Activated CD4-positive, alpha-beta T cell treated with anti-CD3 and anti-CD28 coated beads, Interleukin-2, amount 10 ng/mL, durations not matched to agents 24 days and 14 days (primary cell): ENCODE measurements around the gene RUFY3. TPM values are rescaled to one million over a fixed set of nuclear protein-coding genes. Genes with fewer than 3 reads are reported as not detected.
"Not testable (repeated sequence)": the region's sequence is repeated elsewhere in the genome, so short reads cannot be mapped to it uniquely, and the experiment has no call there.

Experiments used
- DNase-seq: peaks from one replicate; pipeline ENCODE4 v3.0.0; 2022
- H3K27ac Mint-ChIP-seq: one replicate; pipeline ENCODE4 v1.8.0; 2022; ENCODE audit warnings: mild to moderate bottlenecking, mixed read lengths
- H3K27me3 Mint-ChIP-seq: one replicate; pipeline ENCODE4 v1.8.0; 2022; ENCODE audit warnings: mixed read lengths
- H3K36me3 Mint-ChIP-seq: one replicate; pipeline ENCODE4 v1.8.0; 2022; ENCODE audit warnings: low read depth, mild to moderate bottlenecking, mixed read lengths
- H3K4me1 Mint-ChIP-seq: one replicate; pipeline ENCODE4 v1.8.0; 2021; ENCODE audit warnings: mixed read lengths
- H3K4me3 Mint-ChIP-seq: one replicate; pipeline ENCODE4 v1.8.0; 2022; ENCODE audit warnings: mild to moderate bottlenecking, moderate library complexity, mixed read lengths
- H3K9me3 Mint-ChIP-seq: one replicate; pipeline ENCODE4 v1.8.0; 2021; ENCODE audit warnings: mixed read lengths
- intact Hi-C: fragments of 100-400 bp; cut with micrococcal nuclease; formaldehyde crosslinking; loops from one replicate; pipeline ENCODE4 v1.15.1; 2023
- total RNA-seq: library from RNA; stranded (reverse); gene quantifications from 2 replicates; pipeline ENCODE4 v1.2.3, GENCODE V29; 2022

RUFY3 gene
- total RNA-seq, 1 donor from 2014 or later, result 11.5 TPM

DNA sequence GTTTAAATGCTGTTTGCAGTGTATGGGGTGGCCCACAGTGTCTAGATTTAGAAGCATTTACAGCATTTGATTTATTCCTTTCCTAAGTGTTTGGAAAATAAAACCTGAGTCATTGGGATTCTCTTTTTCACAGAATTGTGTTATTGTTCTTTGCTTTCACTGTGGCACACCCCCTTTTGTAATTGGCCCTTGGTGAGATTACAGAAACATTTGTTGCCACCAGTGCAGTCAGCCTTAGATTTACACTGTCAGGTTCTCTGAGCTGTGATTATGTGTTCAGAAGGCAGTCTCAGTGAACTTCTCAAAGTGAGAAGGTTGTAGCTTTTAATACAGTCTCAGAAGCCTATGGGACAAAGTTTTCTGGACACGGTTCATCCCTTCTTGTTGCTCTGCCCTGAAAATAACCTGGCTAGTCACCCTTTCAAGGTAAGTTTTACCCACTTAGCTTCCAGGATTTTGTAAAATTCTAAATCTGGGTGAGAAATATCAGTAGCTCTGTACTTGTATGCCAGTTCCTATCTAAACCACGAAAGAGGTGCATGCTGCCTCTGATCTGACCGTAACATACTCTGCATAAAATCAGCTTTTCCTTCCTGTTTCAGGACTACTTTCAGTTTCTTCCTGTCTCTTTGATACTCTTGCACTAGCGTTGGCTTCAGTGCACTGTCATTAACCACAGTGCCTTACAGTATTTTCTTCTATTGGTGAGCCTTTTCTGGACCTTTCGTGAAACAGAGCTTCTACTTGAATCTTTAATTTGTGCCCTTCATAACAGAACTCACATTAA lies 12.6 kb downstream of the RUFY3 start:
- intact Hi-C loops, result loop anchor here (1.0 to 10.0 kb wide), 5 partner anchors 29 to 260 kb away; partner anchors contain the start of genes DCK and UTP3
- H3K27ac Mint-ChIP-seq, result peak overlapping the region; percentile 48
- DNase-seq, result peak; percentile 85

DNA sequence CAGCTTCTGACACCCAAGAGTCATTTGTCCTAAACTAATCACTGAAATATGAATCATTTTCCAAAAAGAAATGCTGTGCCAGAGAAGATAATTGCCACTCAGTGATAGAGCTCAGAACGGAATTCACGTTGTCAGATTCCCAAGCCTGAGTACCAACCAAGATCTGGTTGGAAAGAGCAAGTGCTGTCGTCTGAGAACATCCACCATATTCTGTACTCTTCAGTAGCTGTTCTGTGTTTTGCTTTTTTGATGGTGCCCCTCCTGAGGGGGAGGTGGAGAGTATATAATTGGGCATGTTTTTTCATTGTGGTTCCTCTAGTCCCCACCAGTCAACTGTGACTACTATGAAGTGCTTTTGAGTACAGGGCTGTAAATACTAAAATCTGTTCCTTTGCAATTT lies 13.2 kb downstream of the RUFY3 start:
- Mint-ChIP-seq H3K4me3 (peak overlapping the region; percentile 73), H3K9me3 (no peaks in the 10 kb centered on the region), H3K4me1 (peaks cover 33% of the 10 kb centered on the region), H3K36me3 (no peaks in the 10 kb centered on the region), H3K27ac (peak overlapping the region; percentile 48), H3K27me3 (peaks cover 1% of the 10 kb centered on the region)
- intact Hi-C loops, result loop anchor here (1.0 to 10.0 kb wide), 5 partner anchors 30 to 260 kb away; partner anchors contain the start of genes DCK and UTP3
- peak; percentile 63 for DNase-seq

More for the DNA sequence above, 12.6 kb downstream of the RUFY3 start:
- peaks cover 33% of the 10 kb centered on the region for H3K4me1 Mint-ChIP-seq
- peak overlapping the region; percentile 73 for H3K4me3 Mint-ChIP-seq
- H3K36me3 Mint-ChIP-seq, result no peaks in the 10 kb centered on the region
- no peaks in the 10 kb centered on the region for H3K9me3 Mint-ChIP-seq
- no peaks in the 10 kb centered on the region for H3K27me3 Mint-ChIP-seq

DNA sequence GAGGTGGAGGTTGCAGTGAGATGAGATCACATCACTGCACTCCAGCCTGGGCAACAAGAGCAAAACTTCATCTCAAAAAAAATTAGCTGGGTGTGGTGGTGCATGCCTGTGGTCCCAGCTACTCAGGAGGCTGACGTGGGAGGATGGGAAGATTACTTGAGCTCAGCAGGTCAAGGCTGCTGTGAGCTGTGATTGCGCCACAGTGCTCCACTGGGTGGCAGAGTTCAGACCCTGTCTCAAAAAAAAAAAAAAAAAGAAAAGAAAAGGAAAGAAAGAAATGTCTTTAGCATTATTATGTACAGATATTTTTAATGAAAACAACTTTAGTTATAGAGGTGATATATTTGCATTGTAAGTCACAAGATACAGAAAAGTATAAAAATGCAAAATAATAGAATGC lies 14.2 kb downstream of the RUFY3 start:
- peaks cover 33% of the 10 kb centered on the region for H3K4me1 Mint-ChIP-seq
- peak; percentile 76 for DNase-seq
- H3K27ac Mint-ChIP-seq, result peak overlapping the region; percentile 43
- not testable (repeated sequence) for H3K27me3 Mint-ChIP-seq, H3K36me3 Mint-ChIP-seq, H3K9me3 Mint-ChIP-seq
- intact Hi-C loops, result loop anchor here (10.0 kb wide), 2 partner anchors 189 to 259 kb away; partner anchors contain the start of gene DCK
- H3K4me3 Mint-ChIP-seq, result peak overlapping the region; percentile 63

DNA sequence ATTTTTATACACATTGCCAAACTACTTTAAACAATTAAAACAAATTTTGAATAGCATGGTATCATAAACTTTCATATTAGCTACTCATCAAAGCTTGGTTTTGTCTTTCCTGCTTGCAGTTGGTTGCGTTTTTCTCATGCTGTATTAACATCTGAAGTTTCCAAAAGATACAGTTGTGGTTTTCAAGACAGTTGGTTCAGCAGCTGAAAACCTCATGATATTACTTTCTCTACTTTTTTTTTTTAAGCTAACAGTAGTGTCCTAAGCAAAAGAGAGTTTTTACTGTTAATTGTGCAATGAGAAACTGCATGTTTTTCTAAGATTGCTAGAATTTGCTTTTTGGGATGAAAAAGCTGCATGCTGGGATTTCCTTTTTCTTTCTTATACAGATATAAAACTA lies 15.2 kb downstream of the RUFY3 start:
- intact Hi-C loops, result loop anchor here (10.0 kb wide), 2 partner anchors 188 to 258 kb away; partner anchors contain the start of gene DCK
- DNase-seq, result peak; percentile 64
- H3K4me3 Mint-ChIP-seq, result peak overlapping the region; percentile 23
- peaks cover 7% of the 10 kb centered on the region for H3K27me3 Mint-ChIP-seq
- peak overlapping the region; percentile 16 for H3K27ac Mint-ChIP-seq
- H3K9me3 Mint-ChIP-seq, result no peaks in the 10 kb centered on the region
- H3K4me1 Mint-ChIP-seq, result peaks cover 33% of the 10 kb centered on the region
- no peaks in the 10 kb centered on the region for H3K36me3 Mint-ChIP-seq

DNA sequence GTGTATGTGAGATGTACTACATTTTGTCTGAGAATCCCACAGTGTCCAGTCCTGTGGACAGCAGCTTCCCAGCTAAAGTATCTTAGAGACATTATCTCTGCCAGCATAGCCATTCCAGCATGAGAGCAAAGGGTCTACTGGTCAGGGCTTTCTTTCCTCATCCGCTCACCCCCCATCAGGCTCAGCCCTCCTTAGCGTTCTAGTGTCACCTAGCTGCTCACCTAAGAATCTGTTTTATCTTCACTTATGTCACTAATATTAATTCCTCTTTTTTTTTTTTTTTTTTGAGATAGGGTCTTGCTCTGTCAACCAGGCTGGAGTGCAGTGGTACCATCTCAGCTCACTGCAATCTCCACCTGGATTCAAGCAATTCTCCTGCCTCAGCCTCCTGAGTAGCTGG lies 15.6 kb downstream of the RUFY3 start:
- peaks cover 9% of the 10 kb centered on the region for H3K27me3 Mint-ChIP-seq
- intact Hi-C loops, result loop anchor here (10.0 kb wide), 2 partner anchors 187 to 257 kb away; partner anchors contain the start of gene DCK
- peak overlapping the region; percentile 23 for H3K4me3 Mint-ChIP-seq
- H3K9me3 Mint-ChIP-seq, result no peaks in the 10 kb centered on the region
- peak overlapping the region; percentile 16 for H3K27ac Mint-ChIP-seq
- no peaks in the 10 kb centered on the region for H3K36me3 Mint-ChIP-seq
- no peak for DNase-seq
- peaks cover 33% of the 10 kb centered on the region for H3K4me1 Mint-ChIP-seq

DNA sequence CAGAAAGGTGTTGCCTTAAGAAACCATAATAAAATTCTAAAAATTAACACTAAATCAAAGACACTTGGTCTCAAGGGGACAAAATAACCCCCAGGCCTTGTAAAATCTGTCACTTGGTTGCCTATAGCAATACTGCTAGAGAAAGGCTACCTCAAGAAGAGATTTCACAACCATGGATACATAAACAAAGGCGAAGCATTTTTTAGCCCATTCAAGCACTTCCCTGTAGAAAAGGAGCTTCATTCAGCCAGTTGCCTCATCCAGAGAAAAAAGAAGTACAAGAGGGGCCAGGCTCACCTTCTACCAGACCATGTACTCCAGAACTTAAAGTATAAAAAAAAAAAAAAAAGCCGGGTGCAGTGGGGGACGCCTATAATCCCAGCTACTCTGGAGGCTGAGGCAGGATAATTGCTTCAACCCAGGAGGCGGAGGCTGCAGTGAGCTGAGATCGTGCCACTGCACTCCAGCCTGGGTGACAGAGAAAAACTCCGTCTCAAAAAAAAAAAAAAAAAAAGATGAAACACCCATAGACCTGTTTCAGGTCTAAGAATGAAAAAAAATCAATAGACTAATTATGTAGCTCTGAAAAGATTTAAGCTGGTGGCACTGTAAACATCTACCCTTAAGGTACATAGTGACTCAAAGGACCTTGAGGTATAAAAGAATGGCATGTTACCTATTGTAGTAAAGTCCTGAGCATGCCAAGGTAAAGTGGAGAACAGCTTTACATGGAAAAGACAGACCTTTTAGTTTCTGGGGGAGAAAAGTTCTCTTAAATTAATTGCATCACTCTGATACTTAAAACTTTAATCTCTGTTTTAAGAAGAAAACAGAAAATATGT lies 18.0 kb downstream of the RUFY3 start:
- DNase-seq, result no peak
- Mint-ChIP-seq H3K36me3 (no peaks in the 10 kb centered on the region), H3K9me3 (no peaks in the 10 kb centered on the region), H3K27me3 (peaks cover 10% of the 10 kb centered on the region), H3K4me3 (no peak overlapping the region), H3K4me1 (peaks cover 20% of the 10 kb centered on the region), H3K27ac (no peak overlapping the region)
- intact Hi-C loops, result loop anchor here (10.0 kb wide), 2 partner anchors 185 to 255 kb away; partner anchors contain the start of gene DCK

DNA sequence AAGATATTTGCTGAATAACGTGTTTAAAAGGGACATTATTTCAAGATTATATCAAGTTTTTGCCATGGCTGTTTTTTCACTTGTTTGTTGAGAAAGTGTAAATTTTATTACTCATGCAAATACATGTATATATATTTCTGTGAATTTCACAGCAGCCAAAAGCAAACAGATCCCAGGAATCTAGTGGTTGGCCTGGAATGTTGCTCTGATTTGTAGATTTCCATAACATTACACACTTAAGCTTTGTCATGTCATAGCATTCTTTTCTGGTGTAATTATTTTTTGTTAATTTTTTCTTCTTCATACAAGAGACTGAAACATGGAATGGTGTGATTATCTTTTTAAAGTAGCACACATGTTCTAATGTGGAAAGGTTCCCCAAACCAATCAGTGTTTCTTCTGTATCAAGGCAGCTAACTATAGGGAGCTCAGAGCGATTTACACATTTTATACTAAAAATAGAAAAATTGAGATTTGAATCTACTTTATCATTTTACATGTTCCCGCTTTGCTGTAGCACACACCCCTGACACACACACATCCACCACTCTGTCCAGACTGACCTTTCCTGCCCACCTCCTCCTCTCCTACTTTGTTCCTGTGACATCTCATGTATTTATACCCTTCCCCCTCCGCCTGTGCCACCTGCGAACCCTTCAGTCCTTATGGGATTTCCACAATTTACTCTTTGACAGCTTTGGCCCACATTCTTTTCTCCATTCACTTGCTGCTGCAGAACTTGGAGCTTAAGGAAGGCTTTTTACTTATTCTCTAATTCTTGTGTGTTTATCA lies 20.3 kb downstream of the RUFY3 start:
- intact Hi-C loops, result no loop called here
- H3K36me3 Mint-ChIP-seq, result no peaks in the 10 kb centered on the region
- H3K9me3 Mint-ChIP-seq, result no peaks in the 10 kb centered on the region
- peaks cover 5% of the 10 kb centered on the region for H3K4me1 Mint-ChIP-seq
- no peak overlapping the region for H3K27ac Mint-ChIP-seq
- no peak for DNase-seq
- H3K27me3 Mint-ChIP-seq, result peaks cover 13% of the 10 kb centered on the region
- no peak overlapping the region for H3K4me3 Mint-ChIP-seq

DNA sequence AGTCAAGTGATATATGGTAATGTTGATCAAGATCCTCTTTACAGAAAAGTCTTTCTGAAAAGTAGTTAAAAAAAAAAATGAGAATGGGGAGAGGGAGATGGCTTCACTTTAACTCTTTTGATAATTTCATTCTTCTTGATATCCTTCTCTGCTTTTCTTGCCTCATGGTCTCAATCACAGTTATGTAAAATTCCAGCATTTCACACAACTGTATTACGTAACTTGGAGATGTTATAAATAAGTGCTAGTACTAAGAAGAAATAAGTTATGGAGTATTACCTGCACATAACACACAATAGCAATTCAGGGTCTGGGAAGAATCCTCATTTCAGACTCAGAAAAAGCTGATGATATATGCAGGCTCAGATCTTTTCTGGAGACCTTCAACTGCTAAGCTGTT lies 22.0 kb downstream of the RUFY3 start:
- Mint-ChIP-seq H3K4me1 (no peaks in the 10 kb centered on the region), H3K27ac (no peak overlapping the region), H3K4me3 (no peak overlapping the region), H3K36me3 (no peaks in the 10 kb centered on the region), H3K9me3 (peaks cover 5% of the 10 kb centered on the region), H3K27me3 (peaks cover 15% of the 10 kb centered on the region)
- no peak for DNase-seq
- intact Hi-C loops, result no loop called here

DNA sequence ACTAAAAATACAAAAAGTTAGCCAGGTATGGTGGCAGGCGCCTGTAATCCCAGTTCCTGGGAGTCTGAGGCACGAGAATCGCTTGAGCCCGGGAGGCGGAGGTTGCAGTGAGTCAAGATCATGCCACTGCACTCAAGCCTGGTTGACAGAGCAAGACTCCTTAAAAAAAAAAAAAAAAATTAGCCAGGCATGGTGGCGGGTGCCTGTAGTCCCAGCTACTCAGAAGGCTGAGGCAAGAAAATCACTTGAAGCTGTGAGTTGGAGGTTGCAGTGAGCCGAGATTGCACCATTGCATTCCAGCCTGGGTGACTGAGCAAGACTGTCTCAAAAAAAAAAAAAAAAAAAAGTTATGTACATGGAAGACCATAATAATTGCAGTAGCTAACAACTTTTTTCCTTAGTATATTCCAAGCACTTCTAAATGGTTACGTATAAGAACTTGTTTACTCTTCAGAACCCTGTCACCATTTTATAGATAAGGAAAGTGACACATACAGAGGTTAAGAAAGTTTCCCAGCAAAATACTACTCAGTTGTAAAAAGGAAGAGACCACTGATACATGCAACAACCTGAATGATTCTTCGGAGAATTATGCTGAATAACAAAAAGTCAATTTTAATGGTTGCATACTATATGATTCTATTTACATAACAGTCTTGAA lies 24.5 kb downstream of the RUFY3 start:
- H3K4me3 Mint-ChIP-seq, result no peak overlapping the region
- peaks cover 3% of the 10 kb centered on the region for H3K4me1 Mint-ChIP-seq
- peaks cover 5% of the 10 kb centered on the region for H3K9me3 Mint-ChIP-seq
- no peak overlapping the region for H3K27ac Mint-ChIP-seq
- intact Hi-C loops, result no loop called here
- peaks cover 10% of the 10 kb centered on the region for H3K27me3 Mint-ChIP-seq
- DNase-seq, result no peak
- H3K36me3 Mint-ChIP-seq, result no peaks in the 10 kb centered on the region

DNA sequence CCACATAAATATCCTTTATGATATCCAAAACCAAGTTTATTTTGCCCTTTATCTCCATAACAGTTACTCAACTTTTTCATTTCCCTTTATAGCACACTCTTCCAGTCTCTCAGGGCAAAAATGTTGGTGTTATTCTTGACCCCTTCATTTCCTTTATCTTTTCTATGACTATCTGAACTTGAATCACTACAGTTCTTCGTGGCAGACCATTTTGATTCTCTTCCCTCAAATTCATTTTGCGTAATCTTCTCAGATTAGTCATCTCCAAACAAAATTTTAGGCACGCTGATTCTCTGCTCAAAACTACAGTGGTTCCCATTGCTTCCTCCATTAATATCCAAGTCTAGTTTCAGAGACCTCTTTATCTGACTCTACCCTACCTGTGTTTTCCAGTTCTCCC lies 26.1 kb downstream of the RUFY3 start:
- Mint-ChIP-seq H3K9me3 (peaks cover 5% of the 10 kb centered on the region), H3K27me3 (peaks cover 5% of the 10 kb centered on the region), H3K4me3 (no peak overlapping the region), H3K4me1 (peaks cover 4% of the 10 kb centered on the region), H3K36me3 (no peaks in the 10 kb centered on the region), H3K27ac (no peak overlapping the region)
- intact Hi-C loops, result loop anchor here (2.0 kb wide), 1 partner anchor 53 kb away; no protein-coding TSS in a partner anchor
- no peak for DNase-seq

DNA sequence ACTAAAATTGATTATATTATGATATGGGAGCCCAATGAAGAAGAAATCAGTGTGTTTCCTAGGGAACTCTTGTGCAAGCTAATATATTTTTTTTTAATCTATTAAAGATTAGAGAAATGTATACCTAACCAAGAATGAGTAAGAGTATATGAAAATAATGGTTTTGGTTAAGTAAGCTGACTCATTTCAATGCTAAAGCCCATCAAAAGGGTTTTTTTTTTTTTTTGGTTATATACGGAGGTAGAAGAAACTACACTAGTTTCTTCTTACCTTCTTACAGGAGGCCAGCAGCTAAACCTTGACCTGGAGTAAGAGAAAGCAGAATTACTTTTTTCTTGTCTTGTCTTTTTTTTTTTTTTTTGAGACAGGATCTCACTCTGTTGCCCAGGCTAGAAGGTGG lies 27.5 kb downstream of the RUFY3 start:
- intact Hi-C loops, result loop anchor here (2.0 kb wide), 1 partner anchor 51 kb away; no protein-coding TSS in a partner anchor
- Mint-ChIP-seq H3K27ac (no peak overlapping the region), H3K36me3 (no peaks in the 10 kb centered on the region), H3K9me3 (peaks cover 5% of the 10 kb centered on the region), H3K4me3 (no peak overlapping the region), H3K27me3 (peaks cover 5% of the 10 kb centered on the region), H3K4me1 (peaks cover 4% of the 10 kb centered on the region)
- no peak for DNase-seq

DNA sequence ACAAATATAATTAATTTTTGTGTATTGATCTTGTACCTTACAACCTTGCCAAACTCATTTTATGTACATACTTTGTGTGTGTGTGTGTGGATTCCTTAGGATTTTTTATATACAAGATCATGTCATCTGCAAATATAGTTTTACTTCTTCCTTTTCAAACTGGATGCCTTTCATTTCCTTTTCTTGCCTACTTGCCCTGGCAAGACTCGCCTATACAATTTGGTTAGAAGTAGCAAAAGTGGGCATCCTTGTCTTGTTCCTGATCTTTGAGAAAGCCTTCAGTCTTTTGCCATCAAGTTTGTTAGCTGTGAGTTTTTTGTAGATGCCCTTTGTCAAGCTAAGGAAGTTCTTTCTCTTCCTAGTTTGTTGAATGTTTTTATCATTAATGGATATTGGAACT lies 30.5 kb downstream of the RUFY3 start:
- no peak for DNase-seq
- H3K4me1 Mint-ChIP-seq, result peaks cover 4% of the 10 kb centered on the region
- intact Hi-C loops, result no loop called here
- H3K9me3 Mint-ChIP-seq, result peaks cover 5% of the 10 kb centered on the region
- H3K27ac Mint-ChIP-seq, result no peak overlapping the region
- no peak overlapping the region for H3K4me3 Mint-ChIP-seq
- H3K27me3 Mint-ChIP-seq, result peaks cover 2% of the 10 kb centered on the region
- H3K36me3 Mint-ChIP-seq, result no peaks in the 10 kb centered on the region

DNA sequence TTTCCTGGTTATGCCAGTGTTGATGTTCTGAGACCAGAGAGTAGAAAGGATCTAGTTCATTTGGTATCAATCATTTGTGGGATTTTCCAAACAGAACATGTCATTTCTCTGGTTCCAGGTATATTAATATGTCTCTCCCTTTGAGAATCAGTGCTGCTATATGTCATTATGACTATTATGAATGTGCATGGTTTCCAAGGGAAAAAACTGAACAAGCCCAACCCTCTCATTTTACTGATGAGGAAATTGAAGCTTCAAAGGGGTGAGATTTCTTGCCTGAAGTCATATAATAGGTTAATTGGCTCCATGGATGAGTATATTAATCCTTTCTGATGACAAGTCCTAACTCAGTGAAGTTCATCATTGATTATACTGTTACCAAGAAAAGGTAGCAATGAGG lies 31.9 kb downstream of the RUFY3 start:
- Mint-ChIP-seq H3K27ac (no peak overlapping the region), H3K4me1 (peaks cover 4% of the 10 kb centered on the region)

More for the DNA sequence above, 31.9 kb downstream of the RUFY3 start:
- no peak for DNase-seq
- Mint-ChIP-seq H3K27me3 (no peaks in the 10 kb centered on the region), H3K4me3 (no peak overlapping the region), H3K9me3 (no peaks in the 10 kb centered on the region), H3K36me3 (no peaks in the 10 kb centered on the region)
- intact Hi-C loops, result no loop called here
